GM18858 (cell line): Measurements from ENCODE around the gene NAP1L1.

Experiments
- ATAC-seq: cut with Tn5 transposase; IDR thresholded peaks from one replicate; pipeline ENCODE4 v1.9.1; 2021; ENCODE audit not compliant: unreplicated experiment

The NAP1L1 gene

DNA sequence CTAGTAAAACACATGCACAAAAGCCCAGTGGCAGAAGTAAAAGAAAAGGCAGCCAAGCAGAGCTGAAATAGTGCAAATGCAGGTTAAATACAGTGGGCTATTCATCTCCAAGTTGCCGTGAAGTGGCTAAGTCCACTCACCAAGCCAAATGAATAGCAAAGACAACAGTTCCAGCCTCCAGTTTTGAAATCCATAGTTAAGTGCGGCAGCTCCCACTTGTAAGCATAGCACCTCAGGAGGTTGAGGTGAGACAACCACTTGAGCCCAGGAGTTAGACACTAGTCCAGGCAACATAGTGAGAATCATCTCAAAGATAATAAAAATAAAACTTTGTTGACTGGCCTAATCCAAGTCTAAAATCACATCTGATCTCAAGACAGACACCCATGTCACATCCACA, 43.1 kb downstream of the NAP1L1 start:
- ATAC-seq = no peak

DNA sequence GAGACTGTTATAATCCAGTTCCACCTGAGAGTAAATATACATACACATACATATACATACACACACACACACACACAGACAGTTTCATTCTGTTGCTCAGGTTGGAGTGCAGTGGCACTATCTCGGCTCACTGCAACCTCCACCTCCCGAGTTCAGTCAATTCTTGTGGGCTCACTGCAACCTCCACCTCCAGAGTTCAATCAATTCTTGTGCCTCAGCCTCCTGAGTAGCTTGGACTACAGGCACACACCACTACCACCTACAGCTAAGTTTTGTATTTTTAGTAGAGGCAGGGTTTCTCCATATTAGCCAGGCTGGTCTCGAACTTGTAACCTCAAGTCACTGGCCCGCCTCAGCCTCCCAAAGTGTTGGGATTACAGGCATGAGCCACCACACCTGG, 44.0 kb downstream of the NAP1L1 start:
- ATAC-seq = no peak

DNA sequence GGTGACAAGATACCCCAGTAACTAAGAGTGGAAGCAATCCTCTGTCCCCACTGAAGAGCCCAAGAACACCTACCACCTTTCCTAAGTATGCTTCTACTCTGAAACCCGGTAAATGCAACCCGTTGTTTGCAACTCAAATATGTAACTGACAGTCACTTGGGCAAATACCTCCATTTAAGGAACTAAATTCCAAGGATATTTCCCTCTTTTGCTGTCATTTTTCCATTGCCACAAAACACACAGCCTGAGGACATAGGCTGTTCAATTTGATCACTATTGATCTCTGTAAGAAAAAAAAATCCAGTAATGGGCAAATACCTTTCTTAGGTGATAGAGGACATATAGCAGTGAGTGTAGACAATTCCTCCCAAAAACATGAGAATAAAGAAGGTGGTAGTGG, 46.3 kb downstream of the NAP1L1 start:
- ATAC-seq = no peak

DNA sequence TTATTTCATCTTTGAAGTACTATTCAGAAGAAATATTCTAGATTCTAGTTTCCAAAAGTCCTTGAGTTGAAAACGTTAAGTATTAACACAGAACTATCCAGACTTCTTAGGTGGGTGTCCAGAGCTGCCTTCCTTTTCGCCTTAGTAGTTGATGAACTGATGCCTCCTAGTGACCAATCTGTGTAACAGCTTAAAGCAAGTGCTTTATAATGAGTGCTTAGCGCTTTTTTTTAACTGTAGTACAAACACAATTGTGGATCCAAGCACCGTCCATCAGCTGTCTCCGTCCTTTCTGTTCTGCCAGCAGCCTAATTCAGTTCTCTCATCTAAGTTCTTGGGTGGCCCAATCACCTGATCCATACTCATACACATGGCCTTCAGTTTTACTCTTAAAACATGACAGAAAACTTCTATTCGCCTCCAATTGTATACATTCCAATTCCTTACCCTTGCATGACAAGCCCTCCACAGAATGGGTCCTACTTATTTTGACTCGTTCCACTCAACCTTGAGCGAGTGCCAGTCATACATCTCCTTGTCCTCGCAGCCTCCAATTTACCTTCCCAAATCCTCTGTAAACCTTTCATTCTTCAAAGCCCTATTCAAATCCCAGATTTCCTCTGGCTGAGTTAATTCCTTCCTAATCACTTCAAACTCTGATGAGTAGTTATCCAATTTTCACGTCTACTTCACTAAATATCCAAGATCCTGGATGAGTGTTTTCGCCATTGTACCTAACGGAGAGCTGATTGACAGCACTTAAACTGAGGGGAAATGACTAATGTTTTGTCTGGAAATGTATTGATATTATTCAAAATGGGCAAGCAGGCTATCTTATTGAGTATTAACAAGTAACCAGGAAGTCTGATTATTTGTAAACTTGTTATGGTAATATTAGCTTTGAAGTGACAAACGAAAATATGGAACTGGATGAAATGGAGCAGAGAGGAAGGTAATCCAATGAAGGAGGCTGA, 47.1 kb downstream of the NAP1L1 start:
- ATAC-seq = peak; percentile 68

DNA sequence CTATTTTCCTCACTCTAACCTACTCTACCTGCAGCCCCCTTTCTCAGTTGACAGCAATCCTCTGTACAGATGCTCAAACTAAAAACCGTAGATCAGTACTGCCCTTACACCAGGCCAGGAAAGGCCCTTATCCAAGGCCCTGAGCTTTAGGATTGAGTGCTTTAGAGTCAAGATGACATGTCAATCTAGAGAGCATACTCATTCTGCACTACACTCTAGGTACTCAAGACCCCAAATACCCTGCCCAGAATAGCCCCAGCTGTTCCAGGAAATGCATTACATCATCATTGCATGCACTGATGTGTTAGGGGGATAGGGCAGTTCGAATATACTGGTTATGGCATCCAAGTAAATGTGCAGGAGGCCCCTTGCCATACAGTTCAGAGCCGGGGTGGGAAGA, 49.4 kb downstream of the NAP1L1 start:
- ATAC-seq = no peak

DNA sequence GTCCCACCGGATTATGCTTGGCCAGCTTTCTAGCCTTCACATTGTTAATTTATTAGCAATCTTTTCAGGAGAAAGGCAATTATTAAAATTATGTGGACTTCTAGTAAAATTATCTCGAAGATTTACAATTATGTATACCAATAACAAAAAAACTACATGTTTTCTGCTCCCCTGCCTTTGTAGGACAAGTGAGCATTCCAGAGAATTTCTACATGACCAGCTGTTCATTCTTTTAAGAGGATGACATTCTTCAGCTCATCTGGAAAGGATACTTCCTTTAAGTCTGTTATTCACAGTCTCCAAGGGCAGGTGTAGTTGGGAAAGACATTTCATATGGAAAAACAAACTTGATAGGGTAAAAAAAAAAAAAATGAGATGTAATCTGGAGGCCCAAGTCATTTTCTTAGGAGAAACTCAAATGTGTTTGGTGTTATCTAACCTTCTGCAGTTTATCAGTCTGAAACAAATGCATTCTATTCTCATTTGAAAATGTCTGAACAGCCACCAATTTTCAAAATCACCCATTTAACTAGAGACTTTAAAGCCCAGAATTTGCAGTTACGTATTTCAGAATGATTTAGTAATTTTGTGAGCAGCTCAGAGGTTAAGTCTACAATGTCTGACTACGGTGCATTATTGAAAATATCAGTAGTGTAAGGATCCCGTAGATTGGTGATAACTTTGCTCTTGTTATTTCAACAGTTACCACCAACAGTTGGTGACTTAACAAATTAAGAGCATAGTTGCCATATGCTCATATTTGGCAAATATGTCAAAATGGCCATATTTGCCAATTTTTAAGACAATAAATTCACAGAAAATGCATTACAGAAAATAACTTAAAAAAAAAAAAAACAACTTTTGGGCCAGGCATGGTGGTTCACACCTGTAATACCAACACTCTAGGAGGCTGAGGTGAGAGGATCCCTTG, 51.1 kb downstream of the NAP1L1 start:
- ATAC-seq = no peak

DNA sequence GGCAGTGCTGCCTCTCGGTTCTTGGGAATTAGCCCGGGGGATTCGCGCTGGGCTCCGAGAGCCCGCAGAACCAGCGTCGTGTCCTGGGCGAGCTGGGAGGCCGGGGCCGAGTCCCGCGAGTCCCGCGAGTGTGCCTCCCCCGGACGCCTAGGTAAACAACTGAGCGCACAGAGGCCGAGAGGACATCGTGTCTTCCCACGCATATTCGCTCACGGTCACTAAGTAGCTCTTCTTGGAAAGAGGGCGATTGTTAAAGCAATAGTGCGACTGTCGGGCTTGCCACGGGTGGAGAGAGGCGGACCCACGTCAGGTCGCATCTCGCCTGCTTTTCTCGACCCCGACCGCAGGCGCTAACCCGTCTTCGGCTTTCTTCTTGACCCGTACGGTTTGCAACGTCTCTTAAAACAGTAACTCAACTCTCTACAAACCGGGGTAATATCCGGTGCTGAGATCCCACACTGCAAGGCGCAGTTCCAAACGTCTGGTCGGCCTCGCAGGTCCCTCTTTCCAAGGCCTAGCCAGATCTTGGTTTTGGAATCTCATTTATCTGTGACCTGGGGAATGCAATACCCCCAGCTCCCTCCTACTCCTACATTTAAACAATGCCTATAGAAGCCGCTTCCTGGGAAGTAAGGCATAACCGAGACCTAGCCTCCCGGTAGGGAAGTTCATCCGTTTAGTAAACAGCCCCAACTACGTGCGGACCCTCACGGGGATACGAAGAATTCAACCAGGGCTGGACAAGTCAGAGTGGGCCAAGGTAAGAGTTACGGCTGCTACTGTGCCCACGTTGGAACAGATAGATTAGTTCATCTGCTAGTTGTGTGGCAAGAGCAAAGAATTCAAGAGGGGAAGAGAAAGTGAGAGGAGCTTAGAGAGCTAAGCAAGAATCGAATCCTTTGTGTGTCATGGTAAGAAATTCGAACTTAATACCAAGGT, 52.2 kb downstream of the NAP1L1 start:
- ATAC-seq = peak; percentile 18

DNA sequence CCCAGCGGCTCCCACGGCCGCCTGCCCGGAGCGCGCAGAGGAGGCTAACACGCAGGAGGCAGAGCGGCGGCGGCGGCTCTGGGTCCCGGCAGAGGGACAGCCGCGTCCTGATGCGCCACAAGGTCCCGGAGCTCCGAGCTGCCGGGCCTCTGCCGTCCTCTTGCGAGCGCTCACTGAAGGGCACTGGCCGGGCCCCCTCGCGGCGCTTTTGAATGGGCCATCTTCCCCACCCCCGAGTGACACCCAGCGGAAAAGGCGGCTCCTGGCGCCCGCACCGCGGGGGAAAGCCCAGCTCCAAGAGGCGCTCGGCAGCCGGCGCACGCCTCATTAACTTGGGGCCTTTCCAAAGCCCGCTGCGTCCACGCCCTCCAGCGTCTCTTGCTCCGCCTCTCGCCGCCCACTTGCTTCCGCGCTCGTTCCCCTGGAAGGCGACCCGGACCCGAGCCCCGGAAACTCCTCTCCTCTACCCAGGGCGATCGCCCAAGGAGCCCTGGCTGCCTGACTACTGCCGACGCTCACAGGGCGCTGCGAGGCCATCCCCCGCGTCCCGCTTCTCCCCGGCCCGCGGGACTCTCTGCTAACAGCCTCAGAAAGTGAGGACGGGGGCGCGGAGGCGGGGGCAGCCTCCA, 53.0 kb downstream of the NAP1L1 start, which contains the start of gene PHLDA1:
Gene PHLDA1, minus strand, starts transcription at position 363 of the 629 bp plus-strand sequence.
- ATAC-seq = peak; percentile 77

DNA sequence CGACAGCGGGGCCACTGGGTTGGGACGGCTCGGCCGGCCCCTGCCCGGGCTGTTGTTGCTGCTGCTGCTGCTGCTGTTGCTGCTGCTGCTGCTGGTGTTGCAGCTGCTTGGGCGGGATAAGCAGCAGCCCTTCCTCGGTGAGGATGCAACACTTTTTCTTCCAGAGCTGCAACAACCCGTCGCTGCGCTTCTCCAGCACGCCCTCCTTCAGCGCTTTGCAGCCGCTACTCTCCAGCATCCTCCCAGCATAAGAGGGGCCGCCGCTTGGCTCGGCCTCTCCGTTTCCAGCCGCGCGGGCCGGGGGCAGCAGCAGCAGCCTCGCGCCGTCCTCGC, 53.4 kb downstream of the NAP1L1 start:
- peak; percentile 16 for ATAC-seq

DNA sequence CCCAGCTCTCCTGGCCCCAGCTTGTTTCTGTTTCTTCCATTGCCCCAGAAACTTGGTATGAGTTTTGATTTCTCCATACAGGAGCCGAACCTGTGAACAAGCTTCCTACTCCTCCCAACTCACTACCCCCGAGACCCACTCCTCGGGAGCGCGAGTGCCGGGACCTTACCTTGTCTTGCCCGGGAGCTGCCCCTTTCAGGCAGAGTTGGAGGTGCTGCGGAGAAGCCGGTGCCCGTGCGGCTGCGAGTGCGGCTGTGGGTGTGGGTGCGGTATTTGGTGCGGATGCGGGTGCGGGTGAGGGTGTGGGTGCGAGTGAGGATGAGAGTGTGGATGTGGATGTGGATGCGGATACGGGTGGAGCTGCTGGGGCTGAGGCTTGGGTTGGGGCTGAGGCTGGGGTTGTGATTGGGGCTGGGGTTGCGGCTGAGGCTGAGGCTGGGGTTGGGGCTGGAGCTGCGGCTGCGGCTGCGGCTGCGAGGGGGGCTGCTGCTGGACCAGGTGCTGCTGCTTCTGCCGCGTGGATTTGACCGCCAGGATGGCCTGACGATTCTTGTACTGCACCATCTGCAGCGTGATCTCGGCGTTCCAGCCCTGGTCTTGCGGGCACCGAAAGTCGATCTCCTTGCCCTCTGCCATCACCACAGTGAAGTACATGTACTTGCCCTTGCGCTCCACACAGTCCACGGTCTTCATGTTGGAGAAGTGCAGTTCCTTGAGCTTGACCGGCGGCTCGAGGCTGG, 54.0 kb downstream of the NAP1L1 start:
- no peak for ATAC-seq

DNA sequence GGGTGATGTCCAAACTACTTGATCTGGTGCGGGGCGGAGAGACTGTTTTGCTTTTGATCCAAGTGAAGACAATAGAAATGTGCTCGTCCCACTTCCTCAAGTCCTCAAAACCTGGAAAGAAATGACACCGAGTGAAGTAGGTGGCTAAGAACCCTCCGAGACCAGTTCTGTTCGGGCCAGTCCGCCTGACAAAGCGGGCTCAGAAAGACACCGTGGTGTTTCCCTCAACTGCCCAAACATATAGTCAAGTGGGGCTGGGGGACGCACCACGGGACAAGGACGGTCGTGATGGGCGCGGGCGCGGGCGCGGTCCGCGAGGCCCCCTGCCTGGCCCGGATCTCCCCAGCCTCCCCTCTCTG, 54.5 kb downstream of the NAP1L1 start:
- no peak for ATAC-seq

DNA sequence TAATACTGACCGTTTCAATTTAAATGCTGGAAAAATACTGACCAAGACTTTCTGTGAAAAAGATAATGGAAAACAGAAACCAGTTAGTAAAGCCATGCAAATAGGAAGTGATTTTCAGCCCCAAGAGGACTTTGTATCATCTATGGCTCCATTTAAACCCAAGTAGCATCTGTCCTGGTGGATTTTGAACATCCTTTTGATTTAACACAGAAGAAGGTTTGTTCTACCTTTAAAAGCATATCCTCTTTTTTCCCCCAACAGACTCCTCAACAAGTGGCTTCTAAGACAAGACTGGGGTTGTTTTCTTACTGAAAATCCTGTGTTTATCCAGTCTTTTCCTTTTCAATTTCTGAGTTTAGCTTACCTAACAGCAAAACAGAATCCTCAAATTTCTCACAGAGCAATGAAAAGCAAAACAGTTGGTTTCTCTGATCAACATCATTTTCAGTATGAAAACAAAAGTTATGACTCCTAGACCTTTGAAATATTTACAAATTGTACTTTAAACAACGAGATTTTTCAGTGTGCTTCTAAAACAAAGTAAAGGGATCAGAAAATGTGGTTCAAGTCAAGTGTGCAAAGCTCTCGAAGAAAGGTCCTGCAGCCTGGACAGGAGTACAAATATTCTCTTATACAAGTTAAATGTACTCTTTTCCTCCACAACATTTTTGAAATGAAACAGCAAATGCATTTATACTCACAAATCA, 55.8 kb downstream of the NAP1L1 start:
- ATAC-seq = no peak

DNA sequence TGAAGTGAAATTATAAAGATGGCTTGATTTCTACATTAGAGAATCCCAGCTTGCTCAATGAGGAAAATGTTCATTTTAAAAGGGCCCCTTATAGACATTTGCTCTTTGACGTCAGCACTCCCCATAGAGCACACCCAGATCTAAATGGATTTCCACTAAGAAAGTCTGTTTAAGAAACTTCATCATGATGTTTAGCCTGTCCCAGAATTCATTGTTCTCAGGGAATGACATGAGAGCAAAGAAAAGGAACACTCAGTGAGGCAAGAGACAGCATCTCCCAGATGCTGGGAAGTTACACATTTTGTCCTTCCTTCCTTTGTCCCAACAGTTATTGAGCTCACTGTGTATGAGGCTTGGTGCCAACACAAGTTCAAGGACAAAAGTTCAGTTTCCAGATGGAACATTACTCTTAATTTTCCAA, 57.8 kb downstream of the NAP1L1 start:
- ATAC-seq = no peak

DNA sequence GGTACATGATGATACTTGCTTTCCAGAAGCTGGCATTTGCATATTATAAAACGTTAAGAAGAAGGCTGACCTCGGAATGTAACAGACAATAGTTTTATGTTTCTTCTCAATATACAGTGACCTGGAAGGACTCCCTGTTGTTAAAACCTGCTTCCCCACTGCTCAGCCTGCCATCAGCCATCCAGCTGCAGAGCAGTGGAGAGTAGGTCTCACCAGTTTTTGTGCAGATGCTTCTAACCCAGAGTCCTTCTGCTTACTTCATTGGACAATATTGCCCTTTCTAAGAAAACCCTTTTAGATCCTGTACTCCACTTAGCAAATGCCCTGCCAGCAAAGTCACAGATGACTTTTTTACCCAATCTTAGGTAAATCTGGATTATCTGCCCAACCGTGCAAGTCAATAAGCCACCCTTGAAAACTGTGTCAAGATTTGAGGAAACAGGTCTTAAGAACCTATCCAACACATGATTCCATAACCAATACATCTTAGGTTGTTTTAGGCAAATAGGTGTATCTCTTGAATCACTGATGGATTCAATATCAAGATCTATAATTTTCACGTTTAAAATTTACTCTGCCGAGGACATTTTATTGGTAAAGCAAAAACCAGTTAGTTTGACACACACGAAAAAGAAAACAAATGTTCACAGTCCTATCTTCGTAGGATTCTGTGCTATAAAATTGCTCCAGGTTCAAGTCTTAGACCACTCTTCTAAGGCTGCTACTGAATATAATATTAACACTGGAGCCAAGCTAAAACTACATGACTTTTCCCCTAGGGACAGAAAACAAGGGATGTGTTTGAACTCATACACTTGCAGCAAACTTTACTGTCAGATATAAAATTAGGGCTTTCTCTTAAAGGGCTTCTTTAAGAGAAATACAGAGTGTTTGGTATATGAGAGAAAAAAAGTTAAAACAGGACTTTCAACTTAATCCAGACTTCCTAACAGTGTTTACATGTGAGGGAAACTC, 58.6 kb downstream of the NAP1L1 start:
- no peak for ATAC-seq

DNA sequence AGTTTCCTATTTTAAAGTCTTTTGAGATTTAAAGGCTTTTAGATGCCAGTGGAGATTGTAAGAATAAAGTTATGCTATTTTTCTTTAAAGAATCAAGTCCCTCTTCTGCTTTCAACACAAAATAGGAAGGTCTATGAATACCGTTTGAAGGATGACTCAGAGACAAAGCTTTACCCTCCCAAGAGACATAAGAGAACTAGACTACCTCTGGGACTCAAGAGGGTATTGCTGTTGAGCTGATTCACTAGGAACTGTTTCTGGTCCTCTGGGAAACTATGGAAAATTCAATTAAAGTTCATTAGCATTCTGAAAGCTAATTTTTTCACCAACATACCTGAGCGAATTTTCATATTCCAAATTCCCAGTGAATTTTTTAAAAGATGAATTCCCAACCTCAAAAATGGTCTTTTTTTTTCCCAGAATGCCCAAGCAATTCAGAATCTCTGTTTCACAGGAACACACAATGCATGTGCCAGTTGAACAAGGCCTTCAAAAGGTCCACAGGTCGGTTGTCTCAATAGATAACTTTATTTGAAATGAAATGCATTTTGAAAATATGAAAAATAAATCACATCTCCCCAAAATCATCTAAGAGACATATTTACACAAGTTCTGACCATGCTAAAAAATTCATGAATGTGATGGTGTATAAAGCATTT, 59.4 kb downstream of the NAP1L1 start:
- ATAC-seq = no peak

DNA sequence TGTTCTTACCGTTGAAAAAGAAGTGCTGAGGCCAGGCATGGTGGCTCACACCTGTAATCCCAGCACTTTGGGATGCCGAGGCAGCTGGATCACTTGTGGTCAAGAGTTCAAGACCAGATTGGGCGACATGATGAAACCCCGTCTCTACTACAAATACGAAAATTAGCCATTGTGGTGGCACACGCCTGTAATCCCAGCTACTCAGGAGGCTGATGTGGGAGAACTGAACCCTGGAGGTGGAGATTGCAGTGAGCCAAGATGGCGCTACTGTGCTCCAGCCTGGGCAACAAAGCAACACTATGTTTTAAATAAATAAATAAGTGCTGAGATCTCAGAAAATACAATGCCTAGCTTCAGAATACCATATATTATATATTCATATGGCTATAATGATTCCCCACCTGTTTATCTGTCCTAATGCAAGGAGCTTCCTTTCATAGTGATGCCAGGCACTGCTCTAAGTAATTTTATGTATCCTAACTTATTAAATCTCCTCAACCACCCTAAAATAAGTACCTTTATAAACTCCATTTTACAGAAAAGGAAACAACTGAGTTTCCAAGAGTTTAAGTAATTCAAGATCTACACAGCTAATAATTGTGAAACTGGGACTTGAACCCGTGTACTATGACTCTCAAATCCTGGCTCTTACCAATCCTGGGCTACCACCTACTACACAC, 60.2 kb downstream of the NAP1L1 start:
- no peak for ATAC-seq
